ENCODE results near the gene NKIRAS1. TPM values are rescaled to one million over a fixed set of nuclear protein-coding genes. Genes with fewer than 3 reads are reported as not detected.
"Not testable (repeated sequence)": the region's sequence is repeated elsewhere in the genome, so short reads cannot be mapped to it uniquely, and the experiment has no call there.

Gene NKIRAS1
- total RNA-seq, 1 experiment from 2014 or later = 15.1 TPM

DNA sequence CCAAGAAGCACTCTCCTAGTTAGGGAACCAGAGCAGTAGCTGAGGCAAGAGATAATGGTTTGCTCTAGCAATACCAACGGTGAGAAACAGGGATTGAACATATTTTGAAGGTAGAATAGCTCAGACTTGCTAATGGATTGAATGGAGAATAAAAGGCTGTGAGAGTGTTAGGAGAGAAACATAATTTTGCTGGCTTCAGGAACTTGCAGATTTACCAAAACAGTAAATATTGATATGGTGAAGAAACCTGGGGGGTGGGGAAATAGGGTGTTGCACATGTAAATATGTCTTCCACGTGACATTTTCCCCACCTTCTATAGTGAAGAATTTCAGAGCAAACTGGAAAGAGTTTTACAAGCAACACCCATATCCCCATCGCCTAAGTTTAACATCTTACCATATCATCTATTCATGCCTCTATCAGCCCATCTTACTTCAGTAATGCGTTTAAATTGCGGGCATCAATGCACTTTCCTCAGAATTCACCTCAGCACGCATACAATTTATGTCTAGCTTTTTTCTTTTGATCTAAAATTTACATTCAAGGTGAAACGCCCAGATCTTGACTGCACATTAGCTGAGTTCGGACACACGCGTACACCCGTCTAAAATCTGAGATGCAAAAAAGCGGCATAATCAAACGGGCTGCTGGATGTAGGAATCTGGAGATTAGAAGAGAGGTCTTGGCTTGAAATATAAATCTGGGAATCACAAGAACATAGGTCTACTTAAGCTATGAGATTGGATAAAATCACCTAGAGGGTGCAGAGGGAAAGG is 27.4 kb upstream of the NKIRAS1 start:
- no peak for DNase-seq (ENCODE audit: low read depth, low spot score)
- in situ Hi-C loops (cut with HindIII; ENCODE audit: low pct_unique_long_range_greater_than_20kb, low sequenced_read_pairs) = no loop called here

DNA sequence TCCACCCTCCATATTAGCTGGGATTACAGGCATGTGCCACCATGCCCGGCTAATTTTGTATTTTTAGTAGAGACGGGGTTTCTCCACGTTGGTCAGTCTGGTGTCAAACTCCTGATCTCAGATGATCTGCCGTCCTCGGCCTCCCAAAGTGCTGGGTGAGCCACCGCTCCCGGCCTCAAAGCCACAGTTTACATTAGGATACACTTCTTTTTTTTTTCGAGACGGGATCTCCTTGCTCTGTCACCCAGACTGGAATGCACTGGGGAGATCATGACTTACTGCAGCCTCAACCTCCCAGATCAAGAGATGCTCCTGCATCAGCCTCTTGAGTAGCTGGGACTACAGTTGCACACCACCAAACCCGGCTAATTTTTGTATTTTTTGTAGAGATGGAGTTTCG is 25.8 kb upstream of the NKIRAS1 start:
- in situ Hi-C loops (cut with HindIII; ENCODE audit: low pct_unique_long_range_greater_than_20kb, low sequenced_read_pairs) = no loop called here
- no peak for DNase-seq (ENCODE audit: low read depth, low spot score)

DNA sequence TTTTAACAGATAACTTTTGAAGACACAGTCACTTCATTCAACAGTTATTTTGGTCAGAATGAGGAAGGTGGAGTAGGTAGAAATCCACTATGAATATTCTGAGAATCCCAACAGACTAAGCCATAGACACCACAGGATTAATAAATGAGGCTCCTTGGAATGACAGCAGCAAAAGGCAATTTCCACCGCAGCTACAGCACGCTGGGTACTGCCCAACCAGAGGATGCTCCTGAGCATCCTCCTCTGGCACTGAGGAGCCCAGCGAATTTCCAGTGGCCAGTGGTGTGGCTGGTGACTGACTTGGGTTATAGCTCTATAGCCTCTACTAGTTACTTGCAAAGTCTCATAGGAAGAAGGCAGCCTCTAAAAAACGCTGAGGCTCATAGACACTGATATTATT is 24.6 kb upstream of the NKIRAS1 start:
- no peak for DNase-seq (ENCODE audit: low read depth, low spot score)
- in situ Hi-C loops (cut with HindIII; ENCODE audit: low pct_unique_long_range_greater_than_20kb, low sequenced_read_pairs) = no loop called here

DNA sequence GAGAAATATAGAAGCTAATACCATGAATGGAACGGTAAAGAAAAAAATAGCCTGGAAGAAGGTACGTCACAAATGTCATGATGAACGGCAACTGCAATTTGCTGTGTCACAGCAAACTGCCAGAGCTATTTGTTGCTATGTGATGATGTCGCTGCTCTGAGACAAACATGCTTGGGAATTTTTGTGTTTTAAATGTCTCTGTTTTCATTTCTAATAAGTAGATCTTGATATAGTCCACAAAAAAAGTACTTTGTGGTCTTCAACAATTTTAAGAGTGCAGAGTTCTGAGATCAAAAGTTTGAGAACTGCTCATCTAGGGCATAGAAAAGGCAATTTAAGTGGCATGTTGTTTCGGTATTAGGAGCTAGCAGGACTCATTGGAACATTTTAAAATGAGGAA is 24.0 kb upstream of the NKIRAS1 start:
- no peak for DNase-seq (ENCODE audit: low read depth, low spot score)
- in situ Hi-C loops (cut with HindIII; ENCODE audit: low pct_unique_long_range_greater_than_20kb, low sequenced_read_pairs) = no loop called here

DNA sequence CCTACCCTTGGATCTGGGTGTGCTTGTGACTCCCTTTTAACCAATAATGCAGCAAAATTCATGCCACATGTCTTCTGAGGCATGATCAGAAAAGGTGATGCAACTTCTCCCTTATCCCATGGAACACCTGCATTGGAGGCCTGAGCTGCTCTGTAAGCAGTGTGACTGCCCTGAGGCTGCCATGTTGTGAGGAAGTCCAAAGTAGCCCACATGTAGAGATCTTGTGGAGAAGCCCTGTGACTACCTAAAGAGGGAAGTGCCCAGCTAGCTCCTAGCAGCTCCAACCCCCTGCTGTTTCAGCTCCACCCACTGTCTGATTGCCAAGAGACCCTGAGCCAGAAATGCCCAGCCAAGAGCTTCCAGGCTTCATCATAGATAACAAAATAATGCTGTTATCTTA is 21.9 kb upstream of the NKIRAS1 start:
- in situ Hi-C loops (cut with HindIII; ENCODE audit: low pct_unique_long_range_greater_than_20kb, low sequenced_read_pairs) = no loop called here

DNA sequence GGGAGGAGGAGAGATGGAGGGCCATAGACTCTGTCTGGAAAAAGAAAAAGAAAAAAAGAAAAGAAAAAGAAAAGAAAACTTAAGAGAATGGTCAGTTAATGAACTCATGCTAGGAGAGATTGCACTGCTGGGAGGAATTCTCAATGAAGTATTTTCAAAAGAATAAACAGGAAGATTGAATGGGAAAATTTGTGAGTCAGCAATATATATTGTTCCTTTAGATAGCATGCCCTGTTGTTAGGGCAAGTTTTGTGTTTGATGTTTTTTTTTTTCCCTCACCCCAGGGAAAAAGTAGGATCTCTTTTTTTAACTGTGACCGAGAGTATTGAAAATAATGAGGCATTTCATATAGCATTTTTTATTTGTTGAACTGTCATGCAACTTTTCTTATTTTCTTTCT is 20.5 kb upstream of the NKIRAS1 start:
- no peak for DNase-seq (ENCODE audit: low read depth, low spot score)
- in situ Hi-C loops (cut with HindIII; ENCODE audit: low pct_unique_long_range_greater_than_20kb, low sequenced_read_pairs) = no loop called here

More for the DNA sequence above, 21.9 kb upstream of the NKIRAS1 start:
- DNase-seq (ENCODE audit: low read depth, low spot score) = no peak

DNA sequence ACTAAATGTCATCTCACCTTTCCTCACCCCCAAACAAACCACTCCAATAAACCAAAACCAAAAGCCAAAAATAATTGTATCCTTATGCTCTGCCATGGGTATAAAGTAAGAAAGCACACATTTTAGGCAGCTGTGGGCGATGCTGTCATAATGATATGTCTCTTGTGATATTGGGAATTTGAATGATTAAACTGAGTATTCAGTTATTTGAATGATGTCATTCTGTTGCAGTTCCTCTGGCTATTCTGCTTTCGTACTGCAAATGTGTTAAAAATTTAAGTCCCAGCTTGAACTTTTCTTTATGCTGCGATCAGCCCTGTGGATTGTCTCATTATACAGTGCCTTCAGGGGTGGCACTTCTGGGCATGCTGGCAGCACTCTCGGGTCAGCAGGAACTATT is 17.5 kb upstream of the NKIRAS1 start:
- in situ Hi-C loops (cut with HindIII; ENCODE audit: low pct_unique_long_range_greater_than_20kb, low sequenced_read_pairs) = no loop called here
- no peak for DNase-seq (ENCODE audit: low read depth, low spot score)

DNA sequence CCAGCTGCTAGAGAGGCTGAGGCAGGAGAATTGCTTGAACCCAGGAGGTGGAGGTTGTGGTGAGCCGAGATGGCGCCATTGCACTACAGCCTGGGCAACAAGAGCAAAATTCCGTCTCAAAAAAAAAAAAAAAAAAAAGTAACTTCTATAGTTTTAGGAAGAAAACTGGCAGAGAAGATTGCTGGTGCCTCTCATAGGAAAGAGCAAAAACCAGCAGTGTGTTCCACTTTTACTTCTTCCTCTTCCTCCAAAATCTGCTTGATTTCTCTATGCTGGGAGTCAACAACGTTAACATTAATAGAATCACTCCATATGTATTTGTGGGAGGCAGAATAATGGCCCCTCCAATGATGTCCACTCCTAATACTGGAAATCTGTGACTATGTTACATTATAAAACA is 15.8 kb upstream of the NKIRAS1 start:
- in situ Hi-C loops (cut with HindIII; ENCODE audit: low pct_unique_long_range_greater_than_20kb, low sequenced_read_pairs) = no loop called here

DNA sequence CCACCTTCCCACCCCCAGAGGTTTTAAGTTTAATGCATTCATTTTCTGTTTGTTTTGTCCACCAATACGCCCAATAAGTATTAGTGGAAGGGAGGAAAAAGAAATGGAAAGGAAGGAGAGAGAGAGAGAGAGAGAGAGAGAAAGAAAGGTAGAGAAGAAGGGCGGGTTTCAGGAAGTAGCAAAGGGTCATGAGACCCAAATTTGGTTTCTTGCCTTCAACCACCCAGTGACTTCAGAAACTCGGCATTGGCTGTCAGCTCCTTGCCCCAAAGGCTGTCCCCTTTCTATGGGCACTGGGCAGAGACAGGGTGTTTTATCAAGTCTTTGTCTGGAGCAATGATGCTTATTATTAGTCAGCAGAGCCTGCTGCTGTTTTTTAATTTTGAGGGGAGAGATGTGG is 14.8 kb upstream of the NKIRAS1 start:
- DNase-seq (ENCODE audit: low read depth, low spot score) = no peak

More for the DNA sequence above, 15.8 kb upstream of the NKIRAS1 start:
- DNase-seq (ENCODE audit: low read depth, low spot score) = no peak

DNA sequence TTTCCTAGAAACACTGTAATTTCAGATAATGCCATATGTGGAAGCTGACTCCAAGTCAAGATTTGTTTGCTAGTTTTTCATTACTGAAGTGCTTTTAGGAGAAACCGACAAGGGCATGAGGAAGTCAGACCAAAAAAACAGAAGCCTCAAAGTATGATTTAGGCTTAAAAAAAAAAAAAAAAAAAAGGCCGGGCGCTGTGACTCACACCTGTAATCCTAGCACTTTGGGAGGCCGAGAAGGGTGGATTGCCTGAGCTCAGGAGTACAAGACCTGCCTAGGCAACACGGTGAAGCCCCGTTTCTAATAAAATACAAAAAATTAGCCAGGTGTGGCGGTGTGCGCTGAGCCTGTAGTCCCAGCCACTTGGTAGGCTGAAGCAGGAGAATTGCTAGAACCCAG is 11.7 kb upstream of the NKIRAS1 start:
- in situ Hi-C loops (cut with HindIII; ENCODE audit: low pct_unique_long_range_greater_than_20kb, low sequenced_read_pairs) = no loop called here
- DNase-seq (ENCODE audit: low read depth, low spot score) = no peak

More for the DNA sequence above, 14.8 kb upstream of the NKIRAS1 start:
- in situ Hi-C loops (cut with HindIII; ENCODE audit: low pct_unique_long_range_greater_than_20kb, low sequenced_read_pairs) = no loop called here

DNA sequence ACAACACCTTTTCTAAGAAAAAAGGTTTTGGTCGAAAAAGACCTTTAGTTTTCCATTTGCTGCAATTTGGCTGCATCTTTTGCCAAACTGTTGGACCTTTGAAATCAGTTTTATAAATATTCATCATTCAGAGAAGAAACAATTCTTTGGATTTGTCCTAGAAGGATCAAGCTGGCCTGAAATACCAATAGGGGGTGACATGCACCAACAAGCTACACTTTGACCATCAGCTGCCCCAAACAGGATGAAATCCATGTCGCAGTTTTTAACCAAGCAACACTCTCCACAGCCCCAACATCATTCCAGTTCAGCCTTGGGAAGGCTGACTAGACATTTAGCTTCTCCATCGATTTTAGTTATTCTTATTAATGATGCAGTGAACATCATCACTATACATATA is 9.9 kb upstream of the NKIRAS1 start:
- in situ Hi-C loops (cut with HindIII; ENCODE audit: low pct_unique_long_range_greater_than_20kb, low sequenced_read_pairs) = no loop called here
- DNase-seq (ENCODE audit: low read depth, low spot score) = peak; percentile 52

DNA sequence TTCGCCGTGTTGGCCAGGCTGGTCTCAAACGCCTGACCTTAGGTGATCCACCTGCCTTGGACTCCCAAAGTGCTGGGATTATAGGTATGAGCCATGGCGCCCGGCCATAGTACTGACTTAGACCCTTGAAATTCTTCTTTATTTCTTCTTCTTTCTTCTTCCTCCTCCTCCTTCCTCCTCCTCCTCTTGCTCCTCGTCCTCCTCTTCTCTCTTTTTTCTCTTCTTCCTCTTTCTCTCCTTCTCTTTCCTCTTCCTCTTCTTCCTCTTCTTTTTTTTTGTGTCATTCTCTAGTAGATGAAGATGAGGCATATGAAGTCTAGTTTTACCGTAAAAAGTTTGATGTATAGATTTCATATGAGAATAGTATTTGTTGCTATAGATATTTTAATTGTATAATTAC is 9.5 kb upstream of the NKIRAS1 start:
- DNase-seq (ENCODE audit: low read depth, low spot score) = no peak
- in situ Hi-C loops (cut with HindIII; ENCODE audit: low pct_unique_long_range_greater_than_20kb, low sequenced_read_pairs) = no loop called here

DNA sequence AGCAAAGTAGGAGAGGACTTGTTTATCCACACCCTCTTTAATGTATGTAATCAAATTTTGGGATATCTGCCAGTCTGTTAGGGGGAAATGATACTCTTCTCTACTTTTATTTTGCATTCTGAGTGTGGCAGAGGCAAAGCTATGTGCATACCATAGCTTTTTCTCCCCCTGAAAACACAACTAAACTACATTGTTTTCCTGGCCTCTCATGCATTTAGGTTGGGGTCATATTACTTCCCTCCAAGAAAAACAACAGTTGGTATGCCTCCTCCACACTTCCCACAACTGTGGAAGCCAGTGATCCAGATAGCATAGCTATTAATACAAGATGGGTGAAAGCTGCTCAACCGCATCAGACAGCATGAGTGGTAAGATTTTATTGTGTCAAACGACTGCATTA is 7.0 kb upstream of the NKIRAS1 start:
- no peak for DNase-seq (ENCODE audit: low read depth, low spot score)
- in situ Hi-C loops (cut with HindIII; ENCODE audit: low pct_unique_long_range_greater_than_20kb, low sequenced_read_pairs) = no loop called here

DNA sequence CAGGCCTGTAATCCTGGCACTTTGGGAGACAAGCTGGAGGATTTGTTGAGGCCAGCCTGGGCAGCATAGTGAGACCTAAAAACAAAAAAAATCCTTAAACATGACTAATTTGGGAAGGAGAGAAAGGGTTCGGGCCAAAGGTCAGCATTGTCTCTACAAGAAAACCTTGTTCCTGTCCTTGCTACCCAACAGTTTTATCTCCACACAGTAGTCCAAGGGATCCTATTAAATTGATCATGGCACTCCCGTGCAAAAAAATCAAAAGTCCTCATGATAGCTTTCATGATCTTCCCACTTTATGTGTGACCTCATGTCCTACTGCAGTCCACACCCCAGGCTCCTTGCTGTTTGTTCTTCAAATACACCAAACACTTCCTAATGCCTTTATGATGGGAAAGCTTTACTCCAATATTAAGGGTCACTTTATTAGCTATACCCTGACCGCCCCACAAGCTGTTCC is 4.3 kb upstream of the NKIRAS1 start:
- in situ Hi-C loops (cut with HindIII; ENCODE audit: low pct_unique_long_range_greater_than_20kb, low sequenced_read_pairs) = no loop called here
- DNase-seq (ENCODE audit: low read depth, low spot score) = no peak

DNA sequence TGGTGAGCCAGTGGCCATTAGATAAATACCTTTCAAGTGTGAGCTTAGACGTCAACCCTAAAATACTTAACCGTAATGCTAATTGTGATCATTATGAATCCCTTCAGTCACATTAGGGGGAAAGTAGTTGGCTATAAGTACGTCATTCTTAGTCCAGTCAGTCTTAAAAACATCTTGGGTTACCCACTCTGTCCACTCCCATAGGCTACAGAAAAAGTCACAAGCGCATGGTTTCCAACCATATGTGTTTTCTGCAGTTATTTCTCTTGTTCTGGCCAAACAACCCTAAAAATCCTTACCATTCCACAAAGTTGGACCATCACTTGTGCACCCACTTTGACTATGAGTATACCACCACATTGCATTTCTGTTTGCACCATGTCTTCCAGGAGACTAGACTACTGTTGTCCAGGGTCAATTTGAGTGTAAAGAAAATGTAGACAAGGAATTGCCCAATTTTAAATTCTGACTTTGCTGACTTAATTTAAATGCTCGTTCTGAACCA is 3.4 kb upstream of the NKIRAS1 start:
- in situ Hi-C loops (cut with HindIII; ENCODE audit: low pct_unique_long_range_greater_than_20kb, low sequenced_read_pairs) = no loop called here
- DNase-seq (ENCODE audit: low read depth, low spot score) = no peak

DNA sequence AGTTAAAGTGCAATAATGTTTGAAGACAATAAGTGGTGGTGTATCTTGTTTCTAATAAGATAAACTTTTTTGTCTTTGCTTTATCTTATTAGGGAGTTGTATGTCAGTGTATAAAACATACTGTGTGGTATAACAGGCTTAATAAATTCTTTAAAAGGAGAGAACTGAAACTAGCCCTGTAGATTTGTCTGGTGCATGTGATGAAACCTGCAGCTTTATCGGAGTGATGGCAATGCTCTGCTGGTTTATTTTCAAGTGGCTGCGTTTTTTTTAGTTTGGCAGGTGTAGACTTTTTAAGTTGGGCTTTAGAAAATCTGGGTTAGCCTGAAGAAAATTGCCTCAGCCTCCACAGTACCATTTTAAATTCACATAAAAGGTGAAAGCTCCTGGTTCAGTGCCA is 2.8 kb upstream of the NKIRAS1 start:
- in situ Hi-C loops (cut with HindIII; ENCODE audit: low pct_unique_long_range_greater_than_20kb, low sequenced_read_pairs) = no loop called here
- DNase-seq (ENCODE audit: low read depth, low spot score) = no peak

DNA sequence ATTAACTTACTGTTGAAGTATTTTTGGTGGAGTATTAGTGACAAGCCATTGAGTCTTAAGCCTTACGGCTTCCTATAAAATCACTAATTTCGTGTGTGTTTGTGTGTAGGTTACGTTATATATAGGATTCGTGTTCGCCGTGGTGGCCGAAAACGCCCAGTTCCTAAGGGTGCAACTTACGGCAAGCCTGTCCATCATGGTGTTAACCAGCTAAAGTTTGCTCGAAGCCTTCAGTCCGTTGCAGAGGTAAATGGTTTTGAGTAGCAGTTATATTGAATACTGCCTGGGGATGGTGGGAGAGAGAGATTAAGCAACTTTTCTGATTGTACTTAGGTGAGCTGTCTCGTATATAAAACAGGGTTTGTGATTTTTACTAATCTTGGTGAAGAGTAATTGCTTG is 1.5 kb upstream of the NKIRAS1 start:
- in situ Hi-C loops (cut with HindIII; ENCODE audit: low pct_unique_long_range_greater_than_20kb, low sequenced_read_pairs); DNase-seq (ENCODE audit: low read depth, low spot score): not testable (repeated sequence)

DNA sequence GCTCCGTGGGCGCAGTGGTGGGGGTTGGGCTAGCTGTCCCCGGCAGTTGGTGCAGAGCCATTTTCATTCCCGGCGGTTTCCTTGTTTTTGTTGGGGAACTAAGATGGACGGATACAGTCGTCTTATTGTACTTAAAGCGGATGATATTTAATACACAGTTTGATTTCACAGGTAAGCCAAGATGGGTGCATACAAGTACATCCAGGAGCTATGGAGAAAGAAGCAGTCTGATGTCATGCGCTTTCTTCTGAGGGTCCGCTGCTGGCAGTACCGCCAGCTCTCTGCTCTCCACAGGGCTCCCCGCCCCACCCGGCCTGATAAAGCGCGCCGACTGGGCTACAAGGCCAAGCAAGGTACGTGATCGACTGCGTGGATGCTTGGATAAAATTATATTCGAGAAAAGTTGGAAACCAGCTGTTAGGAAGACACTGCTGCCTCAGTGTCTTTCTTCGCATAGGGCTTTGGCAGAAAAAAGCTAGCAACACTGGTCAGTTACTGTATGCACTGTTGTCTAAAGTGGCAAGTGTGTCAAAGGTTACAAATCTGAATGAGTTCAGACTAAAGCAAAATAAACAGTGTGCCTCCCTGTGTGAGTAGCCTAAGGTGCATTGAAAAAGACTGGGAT is 1.0 kb upstream of the NKIRAS1 start:
- in situ Hi-C loops (cut with HindIII; ENCODE audit: low pct_unique_long_range_greater_than_20kb, low sequenced_read_pairs) = not testable (repeated sequence)
- peak; percentile 52 for DNase-seq (ENCODE audit: low read depth, low spot score)
